Measurements from ENCODE around the gene NTM.

DNA sequence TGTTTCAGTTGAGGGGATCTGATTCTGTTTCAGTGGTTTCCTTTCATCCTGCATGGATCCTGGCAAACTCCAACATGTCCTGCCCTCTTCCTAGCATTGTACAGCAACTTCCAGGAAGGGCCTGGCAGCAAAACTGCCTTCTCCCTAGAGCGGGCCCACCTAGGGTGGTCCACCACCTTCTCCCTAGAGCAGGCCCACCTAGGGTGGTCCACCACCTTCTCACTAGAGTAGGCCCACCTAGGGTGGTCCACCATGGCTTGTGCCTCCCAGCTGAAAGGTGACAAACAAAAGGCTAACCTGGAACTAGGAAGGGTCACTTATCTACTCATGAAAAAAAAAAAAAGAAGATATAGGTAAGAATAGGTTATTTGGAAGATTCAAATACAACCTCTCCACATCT is 92.2 kb downstream of the NTM start:
- no peak for TF ChIP-seq CTCF (conservative IDR thresholded peaks at IDR 0.05; ENCODE audit: low read length)
- TF ChIP-seq EZH2phosphoT487 (IDR thresholded peaks at IDR 0.05; ENCODE audit: borderline replicate concordance): no peak

Measured in Loucy (cell line).